ENCODE results near the gene PTPRT.

PTPRT gene

DNA sequence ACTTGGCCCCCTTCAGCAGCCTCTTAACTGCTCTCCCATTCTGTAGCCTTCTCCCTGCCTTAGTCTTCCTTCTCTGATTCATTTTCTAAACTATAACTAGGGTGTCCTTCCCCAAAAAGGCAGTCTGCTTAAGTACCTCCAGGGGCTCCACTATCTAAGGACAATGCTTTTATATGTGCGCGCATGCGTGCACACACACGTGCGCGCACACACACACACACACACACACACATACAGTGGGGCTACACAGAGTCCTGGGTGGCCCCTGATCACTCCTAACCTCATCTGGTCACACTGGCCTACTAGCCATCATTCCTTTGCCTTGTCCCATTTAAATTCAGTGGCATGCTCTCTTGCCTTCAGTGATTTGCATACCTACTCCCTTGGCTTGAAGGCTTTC, 917.2 kb downstream of the PTPRT start:
- POLR2A ChIA-PET (ENCODE audit: low non-redundant PET) = no interaction called here
- TF ChIP-seq CTCF (conservative IDR thresholded peaks at IDR 0.05; ENCODE audit: low read depth) = no peak
- H3K27ac ChIP-seq = no peak overlapping the region
- no peak for DNase-seq (ENCODE audit: low spot score)
- CTCF ChIA-PET = no interaction called here

DNA sequence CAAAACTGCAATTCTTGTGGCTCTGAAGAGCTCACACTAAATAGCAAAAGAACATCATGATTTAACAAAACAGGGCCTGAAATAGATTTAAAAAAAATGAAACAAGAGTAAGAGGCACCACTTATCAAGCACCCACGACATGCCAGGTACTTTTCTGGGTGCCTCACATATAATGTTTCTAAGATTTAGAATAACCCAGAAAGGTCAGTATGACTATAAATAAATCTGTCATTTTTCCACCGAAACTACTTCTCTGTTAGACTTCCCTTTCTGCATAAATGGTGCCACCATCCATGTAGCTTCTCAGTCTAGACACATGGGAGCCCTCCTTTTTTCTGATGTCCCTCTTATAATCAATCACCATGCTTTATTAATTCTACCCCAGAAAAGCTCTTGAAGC, 919.2 kb downstream of the PTPRT start:
- no peak overlapping the region for H3K27ac ChIP-seq
- TF ChIP-seq CTCF (conservative IDR thresholded peaks at IDR 0.05; ENCODE audit: low read depth) = no peak
- no peak for DNase-seq (ENCODE audit: low spot score)
- ChIA-PET POLR2A (ENCODE audit: low non-redundant PET) (no interaction called here), CTCF (interaction anchor here (0.6 kb wide), 1 partner anchor 27 kb away, joined by 3 read pairs; no protein-coding TSS in a partner anchor)

GRCh38 chr20:42267793-42268384, 921.8 kb downstream of the PTPRT start:
- POLR2A ChIA-PET (ENCODE audit: low non-redundant PET) = no interaction called here
- H3K27ac ChIP-seq = no peak overlapping the region
- CTCF ChIA-PET = no interaction called here
- no peak for DNase-seq (ENCODE audit: low spot score)
- TF ChIP-seq CTCF (conservative IDR thresholded peaks at IDR 0.05; ENCODE audit: low read depth) = no peak

DNA sequence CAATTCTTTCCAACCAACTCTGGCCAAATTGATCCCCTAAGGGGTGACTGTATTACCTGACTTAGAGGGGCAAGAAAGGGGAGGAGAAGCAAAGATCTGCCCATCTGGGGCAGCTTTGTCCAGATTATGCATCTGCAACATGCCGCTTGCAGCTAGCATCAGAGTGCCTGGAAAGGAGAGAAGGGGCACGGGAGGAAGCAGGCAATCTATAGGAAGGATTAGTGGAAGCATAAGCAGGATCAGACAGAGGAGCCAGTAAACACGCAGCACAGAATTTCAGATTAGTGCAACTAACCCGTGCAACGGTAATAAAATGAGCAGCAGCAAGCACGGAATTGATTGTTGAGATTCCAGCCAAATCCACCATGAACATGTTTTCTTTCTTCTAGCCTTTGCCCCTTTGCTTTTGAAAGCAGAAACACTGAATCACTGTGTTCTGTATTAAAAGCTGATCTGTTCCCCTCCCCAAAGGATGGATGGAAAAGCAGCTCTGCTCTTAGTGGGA, 927.9 kb downstream of the PTPRT start:
- no peak overlapping the region for H3K27ac ChIP-seq
- no peak for DNase-seq (ENCODE audit: low spot score)
- POLR2A ChIA-PET (ENCODE audit: low non-redundant PET) = no interaction called here
- TF ChIP-seq CTCF (conservative IDR thresholded peaks at IDR 0.05; ENCODE audit: low read depth) = no peak
- CTCF ChIA-PET = no interaction called here

- ChIA-PET CTCF (no interaction called here), POLR2A (ENCODE audit: low non-redundant PET) (no interaction called here)
- H3K27ac ChIP-seq = no peak overlapping the region
- DNase-seq (ENCODE audit: low spot score) = no peak
- TF ChIP-seq CTCF (conservative IDR thresholded peaks at IDR 0.05; ENCODE audit: low read depth) = no peak
Measured at GRCh38 chr20:42260184-42260583, 929.5 kb downstream of the PTPRT start.

- ChIA-PET CTCF (interaction anchor here (0.8 kb wide), 1 partner anchor 15 kb away, joined by 3 read pairs; no protein-coding TSS in a partner anchor), POLR2A (ENCODE audit: low non-redundant PET) (no interaction called here)
- no peak for TF ChIP-seq CTCF (conservative IDR thresholded peaks at IDR 0.05; ENCODE audit: low read depth)
- H3K27ac ChIP-seq = no peak overlapping the region
- DNase-seq (ENCODE audit: low spot score) = no peak
Measured at GRCh38 chr20:42259389-42259788, 930.3 kb downstream of the PTPRT start.

All from RWPE1 (cell line).